Measurements from ENCODE around the gene ADCK1.

ADCK1 gene

DNA sequence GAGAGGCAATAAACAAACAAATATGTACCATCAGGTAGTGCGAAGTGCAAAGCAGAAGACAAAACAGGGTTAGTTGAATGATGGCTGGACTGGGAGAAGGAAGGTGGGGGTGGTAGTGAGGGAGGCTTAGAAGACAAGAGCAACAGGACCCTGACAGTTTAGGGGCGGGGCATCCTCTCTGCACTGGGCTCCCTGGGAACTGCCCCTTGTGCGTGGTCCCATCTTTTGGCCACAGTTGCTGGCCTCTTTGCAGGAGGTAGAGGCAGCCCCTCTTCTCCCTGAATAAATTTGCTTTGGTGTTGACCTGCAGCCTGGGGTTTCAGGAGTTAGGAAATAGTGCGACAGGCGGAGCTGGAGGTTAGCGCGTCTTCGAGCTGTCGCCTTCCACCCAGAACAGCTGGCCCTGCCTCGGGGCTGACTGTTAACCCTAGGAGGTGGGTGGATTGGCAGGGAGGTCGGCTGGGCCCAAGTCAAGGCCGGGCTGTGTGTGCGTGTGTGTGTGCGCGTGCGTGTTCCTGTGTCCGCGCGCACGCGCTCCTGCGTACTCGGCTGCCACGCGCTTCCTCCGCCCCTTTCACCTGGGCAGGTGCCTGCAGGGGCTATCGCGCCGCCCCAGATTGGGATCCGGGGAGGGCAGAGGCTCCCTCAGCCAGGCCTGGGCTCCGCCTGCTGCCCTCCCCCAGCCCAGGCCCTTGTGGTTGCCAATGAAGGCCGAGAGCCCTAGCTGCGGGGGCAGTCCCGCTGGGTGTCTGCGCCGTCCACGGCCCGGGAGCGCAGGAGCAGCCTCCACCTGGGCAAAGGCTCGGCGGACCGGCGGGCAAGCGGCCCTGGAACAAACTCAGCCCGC, 180.8 kb downstream of the ADCK1 start:
- H3K4me3 ChIP-seq (replicated peaks; ENCODE audit: low read depth, low read length), result peak overlapping the region; percentile 29
- TF ChIP-seq, protein P1, sequence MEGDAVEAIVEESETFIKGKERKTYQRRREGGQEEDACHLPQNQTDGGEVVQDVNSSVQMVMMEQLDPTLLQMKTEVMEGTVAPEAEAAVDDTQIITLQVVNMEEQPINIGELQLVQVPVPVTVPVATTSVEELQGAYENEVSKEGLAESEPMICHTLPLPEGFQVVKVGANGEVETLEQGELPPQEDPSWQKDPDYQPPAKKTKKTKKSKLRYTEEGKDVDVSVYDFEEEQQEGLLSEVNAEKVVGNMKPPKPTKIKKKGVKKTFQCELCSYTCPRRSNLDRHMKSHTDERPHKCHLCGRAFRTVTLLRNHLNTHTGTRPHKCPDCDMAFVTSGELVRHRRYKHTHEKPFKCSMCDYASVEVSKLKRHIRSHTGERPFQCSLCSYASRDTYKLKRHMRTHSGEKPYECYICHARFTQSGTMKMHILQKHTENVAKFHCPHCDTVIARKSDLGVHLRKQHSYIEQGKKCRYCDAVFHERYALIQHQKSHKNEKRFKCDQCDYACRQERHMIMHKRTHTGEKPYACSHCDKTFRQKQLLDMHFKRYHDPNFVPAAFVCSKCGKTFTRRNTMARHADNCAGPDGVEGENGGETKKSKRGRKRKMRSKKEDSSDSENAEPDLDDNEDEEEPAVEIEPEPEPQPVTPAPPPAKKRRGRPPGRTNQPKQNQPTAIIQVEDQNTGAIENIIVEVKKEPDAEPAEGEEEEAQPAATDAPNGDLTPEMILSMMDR (IDR thresholded peaks at IDR 0.05; ENCODE audit: low read depth, low read length, missing control alignments), result no peak
- no peak for DNase-seq (ENCODE audit: extremely low read depth, low read depth)
